PFSK-1 (cell line): ENCODE measurements around the gene GPR61.

Experiments used
- FOXP2 ChIP-seq: optimal IDR thresholded peaks from 2 replicates; pipeline ENCODE3; 2011; ENCODE audit warnings: borderline replicate concordance, control low read depth, inconsistent platforms; ENCODE audit not compliant: insufficient read depth; ENCODE audit errors: extremely low read length, extremely low read depth
- POLR2AphosphoS5 ChIP-seq: IDR thresholded peaks from 2 replicates; pipeline ENCODE4 v1.6.1; 2012; ENCODE audit warnings: low read depth, mild to moderate bottlenecking, control low read depth, low read length, moderate library complexity
- REST ChIP-seq, 2 experiments: IDR thresholded peaks; 2 replicates each; pipeline versions ENCODE4 v1.6.1 to v1.8.0; 2011 to 2012; ENCODE audit warnings: low read depth in 2 of 2, low read length in 2 of 2, control low read depth in 1 of 2, inconsistent platforms in 1 of 2, mild to moderate bottlenecking in 1 of 2, moderate library complexity in 1 of 2; ENCODE audit not compliant: insufficient read depth in 1 of 2
- SIN3A ChIP-seq: IDR thresholded peaks from 2 replicates; pipeline ENCODE4 v1.6.1; 2012; ENCODE audit warnings: mild to moderate bottlenecking, low read length, moderate library complexity, borderline replicate concordance; ENCODE audit not compliant: insufficient read depth
- TAF1 ChIP-seq: IDR thresholded peaks from 2 replicates; pipeline ENCODE4 v1.6.1; 2012; ENCODE audit warnings: low read length, control low read depth, borderline replicate concordance; ENCODE audit not compliant: insufficient read depth

The GPR61 gene

DNA sequence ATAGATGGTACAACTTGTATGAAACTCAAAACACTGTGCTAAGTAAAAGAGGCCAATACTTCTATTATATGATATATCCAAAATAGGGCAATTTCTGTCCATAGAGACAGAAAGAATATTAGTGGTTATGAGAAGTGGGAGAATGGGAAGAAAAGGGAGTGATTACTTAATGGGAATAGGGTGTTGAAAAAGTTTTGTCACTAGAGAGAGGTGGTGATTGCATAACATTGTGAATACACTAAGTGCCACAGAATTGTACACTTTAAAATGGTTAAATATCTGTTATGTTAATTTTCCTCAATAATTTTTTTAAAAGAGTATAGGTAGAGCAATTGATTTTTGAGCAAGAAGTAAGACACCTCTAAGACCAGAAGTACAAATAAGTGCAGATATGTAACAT, 50.0 kb downstream of the GPR61 start:
- no peak for TF ChIP-seq POLR2AphosphoS5
- TF ChIP-seq FOXP2 = no peak
- no peak for TF ChIP-seq SIN3A
- TF ChIP-seq TAF1 = no peak
- TF ChIP-seq REST (IDR thresholded peaks at IDR 0.05; ENCODE audit: insufficient read depth in 1 of 2, low read depth in 2 of 2, low read length in 2 of 2) = no peak

GRCh38 chr1:109592916-109593315, 53.2 kb downstream of the GPR61 start:
- TF ChIP-seq POLR2AphosphoS5 = no peak
- TF ChIP-seq TAF1 = no peak
- TF ChIP-seq FOXP2 = no peak
- TF ChIP-seq REST (IDR thresholded peaks at IDR 0.05; ENCODE audit: insufficient read depth in 1 of 2, low read depth in 2 of 2, low read length in 2 of 2) = no peak
- TF ChIP-seq SIN3A = no peak

DNA sequence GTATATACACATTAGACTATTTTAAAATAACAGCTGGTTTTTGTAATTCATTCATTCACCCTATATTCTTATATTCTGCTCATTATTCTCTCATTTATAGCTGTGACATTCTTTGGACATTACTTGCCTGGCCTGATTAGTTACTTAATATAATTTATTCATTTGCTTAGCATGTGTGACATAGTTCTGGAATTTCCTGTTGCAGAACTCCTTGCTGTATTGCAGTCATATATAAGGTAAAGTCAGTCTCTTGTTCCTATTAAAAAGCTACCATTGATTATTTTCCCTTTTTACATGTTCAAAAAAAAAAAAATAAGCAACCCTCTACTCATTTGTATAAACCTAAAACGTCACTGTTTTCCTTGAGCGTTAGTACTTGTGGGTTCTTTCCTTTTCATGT, 55.9 kb downstream of the GPR61 start:
- no peak for TF ChIP-seq TAF1
- TF ChIP-seq SIN3A = no peak
- no peak for TF ChIP-seq FOXP2
- TF ChIP-seq POLR2AphosphoS5 = no peak
- TF ChIP-seq REST (IDR thresholded peaks at IDR 0.05; ENCODE audit: insufficient read depth in 1 of 2, low read depth in 2 of 2, low read length in 2 of 2) = no peak
